A204.1 (cell line): Measurements from ENCODE around the gene CD83.
"Not testable (repeated sequence)": the region's sequence is repeated elsewhere in the genome, so short reads cannot be mapped to it uniquely, and the experiment has no call there.

Experiments used
- FAIRE-seq: peaks from 2 replicates; lab custom pipeline; 2012; peaks lifted over from hg19 to GRCh38; lab: Jason Lieb, UNC

Gene CD83, protein sequence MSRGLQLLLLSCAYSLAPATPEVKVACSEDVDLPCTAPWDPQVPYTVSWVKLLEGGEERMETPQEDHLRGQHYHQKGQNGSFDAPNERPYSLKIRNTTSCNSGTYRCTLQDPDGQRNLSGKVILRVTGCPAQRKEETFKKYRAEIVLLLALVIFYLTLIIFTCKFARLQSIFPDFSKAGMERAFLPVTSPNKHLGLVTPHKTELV

DNA sequence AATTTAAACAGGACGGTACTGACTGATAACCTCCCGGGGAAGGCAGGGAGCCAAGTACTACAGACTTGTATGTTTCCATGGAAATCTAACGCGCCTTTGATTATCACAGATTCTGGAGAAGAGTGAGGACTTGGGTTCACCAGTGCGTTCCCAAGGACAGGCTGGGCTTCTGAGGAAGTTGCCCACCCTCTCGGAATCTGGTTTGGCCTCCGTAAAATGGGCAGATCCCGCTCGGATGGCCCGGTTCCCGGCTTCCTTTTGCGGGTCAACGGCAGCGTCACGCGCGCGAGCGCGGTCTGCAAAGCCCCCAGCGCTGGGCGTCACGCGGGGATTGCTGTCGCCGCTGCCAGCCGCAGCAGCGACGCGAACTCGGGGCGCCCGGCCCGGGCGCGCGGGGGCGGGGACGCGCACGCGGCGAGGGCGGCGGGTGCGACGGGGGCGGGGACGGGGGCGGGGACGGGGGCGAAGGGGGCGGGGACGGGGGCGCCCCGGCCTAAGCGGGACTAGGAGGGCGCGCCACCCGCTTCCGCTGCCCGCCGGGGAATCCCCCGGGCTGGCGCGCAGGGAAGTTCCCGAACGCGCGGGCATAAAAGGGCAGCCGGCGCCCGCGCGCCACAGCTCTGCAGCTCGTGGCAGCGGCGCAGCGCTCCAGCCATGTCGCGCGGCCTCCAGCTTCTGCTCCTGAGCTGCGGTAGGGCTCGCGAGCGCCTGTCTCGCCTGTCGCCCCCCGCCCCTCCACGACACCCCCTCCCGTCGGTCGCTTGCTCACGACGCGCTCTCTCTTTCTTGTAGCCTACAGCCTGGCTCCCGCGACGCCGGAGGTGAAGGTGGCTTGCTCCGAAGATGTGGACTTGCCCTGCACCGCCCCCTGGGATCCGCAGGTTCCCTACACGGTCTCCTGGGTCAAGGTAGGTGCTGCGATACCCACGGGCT, at the start of gene CD83:
Gene CD83, plus strand, starts transcription at position 615 of the 933 bp plus-strand sequence. Its CDS starts 40 bp downstream, at position 655.
- FAIRE-seq: no peak

DNA sequence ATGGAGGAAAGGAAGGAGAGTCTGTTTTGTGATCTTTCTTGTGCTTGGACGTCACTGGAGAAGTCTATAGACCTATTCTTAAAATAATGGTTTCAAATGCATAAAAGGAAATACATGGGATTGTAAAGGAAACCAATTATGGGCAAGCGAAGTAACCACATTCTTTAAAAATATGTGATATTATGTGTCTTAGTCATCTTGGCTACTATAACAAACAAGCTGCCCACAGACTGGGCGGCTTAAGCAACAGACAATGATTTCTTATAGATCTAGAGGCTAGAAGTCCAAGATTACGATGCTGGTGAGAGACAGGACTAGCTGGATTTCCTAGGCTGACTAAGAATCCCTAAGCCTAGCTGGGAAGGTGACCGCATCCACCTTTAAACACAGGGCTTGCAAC, 49.4 kb upstream of the CD83 start:
- no peak for FAIRE-seq

DNA sequence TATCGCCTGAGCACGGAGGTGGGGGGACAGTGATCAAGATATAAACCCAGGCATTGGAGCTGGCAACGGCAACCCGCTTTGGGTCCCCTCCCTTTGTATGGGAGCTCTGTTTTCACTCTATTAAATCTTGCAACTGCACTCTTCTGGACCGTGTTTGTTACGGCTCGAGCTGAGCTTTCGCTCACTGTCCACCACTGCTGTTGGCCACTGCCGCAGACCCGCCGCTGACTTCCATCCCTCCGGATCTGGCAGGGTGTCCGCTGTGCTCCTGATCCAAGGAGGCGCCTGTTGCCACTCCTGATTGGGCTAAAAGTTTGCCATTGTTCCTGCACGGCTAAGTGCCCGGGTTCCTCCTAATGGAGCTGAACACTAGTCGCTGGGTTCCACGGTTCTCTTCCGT, 48.9 kb upstream of the CD83 start:
- FAIRE-seq: no peak

DNA sequence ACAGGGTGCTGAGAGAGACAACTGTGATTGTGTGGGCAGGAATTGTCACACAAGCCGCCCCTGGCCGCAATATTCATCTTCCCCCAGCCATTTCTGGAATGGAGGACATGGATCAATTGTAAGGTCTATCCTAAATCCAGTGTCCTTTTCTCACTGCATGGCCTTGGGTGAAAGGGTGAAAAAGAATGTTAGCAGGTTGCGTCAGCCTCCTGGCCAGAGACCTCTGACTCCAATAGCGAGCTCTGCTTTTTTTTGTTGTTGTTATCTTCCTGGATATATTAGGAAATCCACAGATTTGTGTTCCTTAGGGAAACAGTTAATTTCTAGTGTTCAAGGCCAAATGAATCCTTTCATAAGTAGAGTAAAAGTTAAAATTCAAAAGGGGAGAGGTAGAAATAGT, 47.1 kb upstream of the CD83 start:
- FAIRE-seq: no peak

DNA sequence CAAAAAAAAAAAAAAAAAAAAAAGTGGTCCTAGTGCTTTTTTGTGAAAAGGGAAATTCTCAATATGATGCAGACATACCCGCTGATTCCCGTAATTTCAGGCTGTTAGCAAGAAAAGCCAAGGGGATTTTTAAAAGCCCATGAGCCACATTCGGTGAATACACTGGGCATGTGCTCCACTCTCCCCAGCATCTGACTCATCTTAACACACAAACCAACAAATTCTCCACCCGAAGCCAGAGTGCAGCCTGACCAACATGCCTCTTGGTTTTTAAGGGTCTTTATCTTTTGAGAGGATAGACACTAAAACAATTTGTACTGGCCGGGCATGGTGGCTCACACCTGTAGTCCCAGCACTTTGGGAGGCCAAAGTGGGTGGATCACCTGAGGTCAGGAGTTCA, 45.5 kb upstream of the CD83 start:
- FAIRE-seq: no peak

DNA sequence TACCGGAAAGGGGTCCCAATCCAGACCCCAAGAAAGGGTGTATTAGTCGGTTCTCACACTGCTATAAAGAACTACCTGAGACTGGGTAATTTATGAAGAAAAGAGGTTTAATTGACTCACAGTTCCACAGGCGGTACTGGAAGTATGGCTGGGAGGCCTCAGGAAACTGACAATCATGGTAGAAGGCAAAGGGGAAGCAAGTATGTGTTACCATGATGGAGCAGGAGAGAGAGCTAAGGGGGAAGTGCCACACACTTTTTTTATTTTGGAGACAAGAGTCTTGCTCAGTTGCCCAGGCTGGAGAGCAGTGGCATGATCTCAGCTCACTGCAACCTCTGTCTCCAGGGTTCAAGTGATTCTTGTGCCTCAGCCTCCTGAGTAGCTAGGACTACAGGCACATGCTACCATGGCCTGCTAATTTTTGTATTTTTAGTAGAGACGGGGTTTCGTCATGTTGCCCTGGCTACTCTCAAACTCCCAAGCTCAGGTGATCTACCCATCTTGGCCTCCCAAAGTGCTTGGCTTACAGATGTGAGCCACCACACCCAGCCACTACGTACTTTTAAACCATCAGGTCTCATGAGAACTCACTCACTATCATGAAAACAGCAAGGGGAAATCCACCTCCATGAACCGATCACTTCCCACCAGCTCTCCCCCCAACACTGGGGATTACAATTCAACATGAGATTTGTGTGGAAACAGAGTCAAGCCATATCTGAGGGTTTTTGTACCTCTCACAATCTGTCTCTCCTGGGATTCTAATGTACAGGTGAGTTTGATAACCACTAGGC, 43.8 kb upstream of the CD83 start:
- FAIRE-seq: not testable (repeated sequence)

DNA sequence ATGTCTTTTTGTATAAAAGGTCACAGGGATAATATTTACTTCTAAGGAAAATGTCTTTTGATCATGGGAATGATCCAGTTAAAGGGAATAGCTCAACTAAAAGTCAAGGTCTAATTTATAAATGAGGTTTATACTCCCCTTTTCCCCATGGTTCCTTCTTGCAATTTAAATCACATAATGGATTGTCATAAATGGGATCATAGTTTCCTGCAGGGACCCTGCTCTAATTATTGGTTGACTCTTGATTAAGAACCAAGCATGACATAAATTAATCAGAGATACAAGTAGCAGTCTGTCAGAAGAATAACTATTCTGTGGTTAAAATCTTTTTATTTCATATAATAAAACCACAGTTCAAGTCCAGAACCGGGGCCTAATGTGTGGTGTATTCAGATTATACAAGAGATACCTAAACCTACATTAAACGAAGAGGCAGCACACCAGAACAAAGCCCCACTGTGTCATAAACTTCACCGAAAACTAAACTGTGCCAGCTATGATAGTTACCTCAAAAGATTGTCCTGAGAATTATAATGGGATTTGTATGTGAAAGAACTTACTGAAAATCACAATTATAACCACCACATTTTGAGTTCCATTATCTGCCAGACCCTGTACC, 43.0 kb upstream of the CD83 start:
- FAIRE-seq: no peak

DNA sequence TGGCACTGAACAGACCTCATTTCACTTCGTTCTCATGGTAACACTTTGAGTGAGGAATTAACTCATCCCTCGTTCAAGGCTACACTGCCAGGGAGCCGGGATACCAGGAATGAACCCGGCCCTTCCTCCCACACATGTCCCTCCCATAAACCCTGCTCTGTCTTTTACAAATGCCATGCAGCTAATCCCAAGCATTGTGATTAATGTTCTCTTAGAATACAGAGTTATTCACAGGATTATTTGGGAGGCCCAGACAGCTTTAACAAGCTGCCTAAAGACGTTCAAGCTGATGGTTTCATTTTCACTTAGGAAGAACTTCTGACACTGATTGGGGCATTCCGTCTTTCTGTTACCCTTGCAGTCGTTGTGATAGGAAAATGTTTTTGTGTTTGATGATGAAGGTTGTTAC, 42.5 kb upstream of the CD83 start:
- no peak for FAIRE-seq

DNA sequence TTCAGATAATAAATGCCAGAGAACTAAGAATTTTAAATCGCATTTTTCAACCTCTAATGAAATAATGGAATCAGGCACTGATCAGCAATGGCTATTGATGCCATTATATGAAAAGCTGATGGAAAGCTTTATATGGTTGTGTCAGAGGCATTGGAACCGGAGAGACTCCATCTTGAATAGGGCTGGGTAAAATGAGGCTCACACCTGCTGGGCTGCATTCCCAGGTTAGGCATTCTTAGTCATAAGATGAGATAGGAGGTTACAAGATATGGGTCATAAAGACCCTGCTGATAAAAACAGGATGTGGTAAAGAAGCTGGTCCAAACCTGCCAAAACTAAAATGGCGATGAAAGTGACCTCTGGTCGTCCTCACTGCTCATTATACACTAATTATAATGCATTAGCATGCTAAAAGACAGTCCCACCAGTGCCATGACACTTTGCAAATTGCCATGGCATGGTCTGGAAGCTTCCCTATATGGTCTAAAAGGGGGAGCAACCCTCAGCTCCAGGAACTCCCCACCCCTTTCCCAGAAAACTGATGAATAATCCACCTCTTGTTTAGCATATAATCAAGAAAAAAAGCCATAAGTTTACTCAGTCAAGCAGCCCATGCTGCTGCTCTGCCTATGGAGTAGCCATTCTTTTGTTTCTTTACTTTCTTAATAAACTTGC, 40.2 kb upstream of the CD83 start:
- no peak for FAIRE-seq

DNA sequence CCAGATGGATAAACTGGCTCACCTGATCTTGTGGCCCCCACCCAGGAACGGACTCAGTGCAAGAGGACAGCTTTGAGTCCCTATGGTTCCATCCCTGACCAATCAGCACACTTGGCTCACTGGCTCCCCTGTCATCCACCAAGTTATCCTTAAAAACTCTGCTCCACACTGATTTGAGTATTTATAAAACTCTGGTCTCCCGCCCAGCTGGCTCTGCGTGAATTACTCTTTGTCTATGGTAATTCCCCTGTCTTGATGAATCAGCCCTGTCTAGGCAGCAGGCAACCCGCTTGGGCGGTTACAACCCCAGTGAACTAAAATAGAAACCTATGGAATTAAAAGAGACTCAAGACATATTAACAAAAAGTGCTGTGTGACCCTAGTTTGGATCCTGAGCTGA, 38.1 kb upstream of the CD83 start:
- FAIRE-seq: no peak

DNA sequence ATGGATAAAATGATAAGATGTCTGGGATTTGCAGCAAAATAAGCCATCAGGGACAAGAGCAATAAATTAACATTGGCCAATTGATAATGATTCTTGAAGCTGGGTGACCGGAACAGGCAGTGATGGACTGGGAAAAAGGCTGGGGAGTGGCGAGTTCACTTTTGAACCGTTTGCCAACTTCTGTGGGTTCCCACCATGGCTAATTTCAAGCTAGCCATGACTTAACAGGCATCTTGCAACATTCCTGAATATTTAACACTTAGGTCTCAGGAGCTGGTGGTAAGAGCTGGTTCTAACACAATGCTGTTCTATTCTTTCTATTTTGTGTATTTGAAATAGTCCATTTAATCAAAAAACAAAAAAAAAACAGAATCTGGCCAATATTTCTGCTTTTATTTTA, 37.6 kb upstream of the CD83 start:
- no peak for FAIRE-seq

DNA sequence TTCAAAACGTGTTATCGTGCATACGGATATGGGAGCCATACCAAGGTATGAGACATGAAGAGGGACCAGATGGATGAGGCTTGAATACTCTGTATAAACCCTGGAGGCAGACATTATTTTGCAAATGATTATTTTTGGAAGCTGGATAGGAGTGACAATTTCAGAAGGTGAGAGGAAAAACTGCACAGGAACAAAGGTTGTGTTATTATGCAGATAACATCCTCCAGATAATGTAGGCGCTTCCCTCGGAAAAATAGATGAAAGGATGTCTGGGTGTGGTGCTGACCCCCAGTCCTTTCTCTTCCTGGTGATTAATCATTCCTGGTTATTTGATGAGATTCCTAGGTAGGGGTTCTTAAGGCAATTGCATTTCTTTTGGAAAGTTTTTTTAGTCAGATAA, 36.4 kb upstream of the CD83 start:
- FAIRE-seq: no peak

DNA sequence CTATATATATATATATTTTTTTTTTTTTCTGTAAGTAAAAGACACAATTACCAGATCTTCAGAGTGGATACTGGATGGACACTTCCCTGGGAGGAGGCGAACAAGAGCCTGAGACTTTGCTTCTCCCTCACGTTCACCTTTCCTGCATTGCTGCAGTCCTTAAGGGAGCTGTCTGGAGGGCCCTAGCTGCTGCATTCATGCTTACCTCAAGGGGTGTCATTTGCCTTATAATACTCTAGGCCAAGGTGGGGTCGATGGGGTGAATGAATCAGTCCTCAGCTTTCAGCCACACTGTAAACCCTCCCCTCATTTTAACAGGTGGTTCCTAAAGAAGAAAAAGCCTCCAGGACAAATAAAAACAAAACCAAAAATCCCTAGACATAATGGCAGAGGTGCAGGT, 34.8 kb upstream of the CD83 start:
- no peak for FAIRE-seq

DNA sequence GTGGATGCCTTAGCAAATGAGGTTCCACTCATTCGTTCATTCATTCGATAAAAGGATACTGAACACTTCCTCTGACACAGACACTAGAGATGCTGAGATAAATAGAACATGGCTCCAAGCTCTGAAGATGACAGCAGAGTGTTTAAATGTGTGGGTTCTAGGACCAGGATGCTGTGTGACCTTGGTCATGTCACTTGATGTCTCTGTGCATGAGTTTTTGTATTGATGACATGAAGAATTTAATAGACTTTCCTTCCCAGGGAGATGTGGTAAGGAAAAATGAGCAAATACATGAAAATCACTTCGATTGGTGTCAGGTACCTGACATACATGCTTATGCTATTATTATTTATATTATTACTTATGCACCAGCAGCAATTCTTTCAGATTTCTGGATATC, 34.3 kb upstream of the CD83 start:
- no peak for FAIRE-seq

DNA sequence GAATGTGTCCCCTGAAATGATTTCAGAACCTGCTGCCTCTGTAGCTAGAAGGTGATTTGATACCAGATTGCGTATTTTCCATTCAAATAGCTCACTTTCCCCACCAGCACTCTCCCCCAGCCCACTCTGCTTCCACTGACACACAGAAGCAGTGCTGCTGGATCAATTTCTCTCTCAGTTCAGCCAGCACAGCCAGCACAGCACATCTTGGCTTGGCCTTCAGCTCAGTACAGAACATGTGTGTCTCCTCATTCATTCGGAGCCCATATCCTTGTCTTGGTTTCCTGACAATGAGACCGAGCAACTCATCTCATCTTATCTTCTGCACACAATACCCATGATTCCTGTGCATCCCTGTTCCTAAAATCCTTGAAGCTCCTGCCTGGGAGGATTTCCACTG, 33.8 kb upstream of the CD83 start:
- FAIRE-seq: no peak

DNA sequence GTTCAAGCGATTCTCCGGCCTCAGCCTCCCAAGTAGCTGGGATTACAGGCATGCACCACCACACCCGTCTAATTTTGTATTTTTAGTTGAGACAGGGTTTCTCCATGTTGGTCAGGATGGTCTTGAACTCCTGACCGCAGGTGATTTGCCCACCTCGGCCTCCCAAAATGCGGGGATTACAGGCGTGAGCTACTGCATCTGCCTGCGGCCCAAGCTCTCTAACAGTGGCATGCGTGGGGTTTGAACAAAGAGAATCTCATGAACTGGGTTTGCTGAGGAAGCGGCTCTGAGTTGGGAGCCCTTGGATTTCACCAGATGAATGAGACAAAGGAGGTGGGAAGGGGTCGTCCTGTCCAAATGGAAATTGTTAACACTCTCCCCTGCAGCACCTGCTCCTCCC, 33.2 kb upstream of the CD83 start:
- no peak for FAIRE-seq

DNA sequence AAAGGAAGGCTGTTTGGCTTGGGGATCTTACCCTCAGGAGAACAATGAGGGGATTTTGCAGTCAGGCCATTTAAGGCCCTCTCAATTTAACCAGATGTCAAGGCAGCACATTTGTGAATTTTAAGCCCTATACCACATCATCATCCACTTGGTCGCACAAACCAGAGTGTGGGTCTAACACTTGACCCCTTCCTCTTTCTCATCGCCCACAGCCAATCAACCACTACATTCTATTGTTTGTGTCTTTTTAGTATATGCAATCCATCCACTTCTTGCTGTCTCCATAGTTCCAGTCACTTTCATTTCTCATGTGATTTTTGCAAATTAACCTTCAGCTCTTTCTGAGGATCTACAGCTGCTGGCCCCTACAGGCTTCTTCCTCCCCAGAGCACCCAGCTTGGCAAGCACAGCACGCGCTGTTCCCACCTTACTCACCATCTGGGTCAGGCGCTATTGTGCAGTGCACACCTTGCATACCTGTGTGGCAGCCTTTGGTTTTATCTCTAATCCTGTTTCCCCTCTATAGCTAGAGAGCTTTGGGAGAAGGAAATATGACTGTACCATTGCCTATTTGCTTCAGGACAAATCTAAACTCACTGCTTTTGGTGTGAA, 32.3 kb upstream of the CD83 start:
- no peak for FAIRE-seq

DNA sequence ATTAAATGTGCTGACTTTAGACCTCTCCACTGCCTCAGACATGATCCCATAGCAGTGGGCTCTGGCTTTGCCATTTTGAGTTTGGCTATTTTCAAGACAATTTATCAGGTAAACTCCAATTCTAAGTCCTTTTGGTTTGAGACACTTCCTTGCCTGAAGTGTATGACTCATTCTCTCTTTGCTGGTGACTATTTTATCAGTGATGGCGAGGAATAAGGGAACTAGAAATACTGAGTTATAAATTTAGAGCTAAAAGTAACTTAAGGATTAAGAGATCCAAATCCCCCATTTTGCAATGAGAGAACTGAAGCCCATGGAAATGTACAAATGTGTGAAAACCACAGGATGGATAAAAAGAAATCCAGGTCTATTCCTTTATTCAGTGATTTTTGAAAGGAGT, 30.9 kb upstream of the CD83 start:
- FAIRE-seq: no peak

DNA sequence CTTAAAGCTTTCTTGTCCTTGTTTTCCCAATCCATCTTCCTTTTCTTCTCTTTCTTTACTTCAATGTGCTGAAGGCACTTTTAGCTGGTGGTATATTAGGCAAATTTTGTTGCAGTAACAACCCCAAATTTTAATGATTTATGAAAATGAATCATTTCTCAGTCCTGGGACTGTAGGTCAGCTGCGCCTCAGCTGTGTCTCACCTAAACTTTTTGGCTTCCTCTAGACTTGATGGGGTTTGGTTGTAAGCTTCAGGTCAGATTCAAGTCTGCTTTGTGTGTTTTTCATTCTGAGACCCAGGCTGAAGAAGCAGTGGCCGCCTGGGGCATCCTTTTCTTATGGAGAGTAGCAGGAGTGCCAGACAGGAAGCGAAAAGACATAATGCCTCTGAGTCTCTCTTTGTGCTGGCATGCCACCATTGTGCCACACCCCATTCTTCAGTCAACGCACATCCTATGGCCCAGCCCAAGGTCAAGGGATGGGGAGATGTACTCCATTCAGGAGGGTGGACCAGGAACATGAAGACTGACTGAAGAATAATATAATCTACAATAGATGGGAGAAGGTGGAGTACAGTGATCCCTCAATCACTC, 28.9 kb upstream of the CD83 start:
- no peak for FAIRE-seq

DNA sequence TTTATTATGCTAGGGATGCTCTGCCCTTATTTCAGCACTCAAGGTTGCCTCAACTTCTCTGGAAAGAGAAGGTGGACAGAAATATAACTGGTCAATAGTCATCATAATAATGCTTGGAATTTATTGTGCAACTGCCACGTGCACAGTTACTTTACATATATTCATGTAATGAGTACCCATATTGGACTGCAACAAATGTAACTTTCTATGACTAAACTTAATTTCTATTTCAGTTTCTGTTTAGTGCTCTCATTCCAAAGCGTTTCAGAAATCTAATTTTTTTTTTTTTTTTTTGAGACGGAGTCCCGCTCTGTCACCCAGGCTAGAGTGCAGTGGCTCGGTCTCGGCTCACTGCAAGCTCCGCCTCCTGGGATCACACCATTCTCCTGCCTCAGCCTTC, 28.3 kb upstream of the CD83 start:
- FAIRE-seq: no peak

DNA sequence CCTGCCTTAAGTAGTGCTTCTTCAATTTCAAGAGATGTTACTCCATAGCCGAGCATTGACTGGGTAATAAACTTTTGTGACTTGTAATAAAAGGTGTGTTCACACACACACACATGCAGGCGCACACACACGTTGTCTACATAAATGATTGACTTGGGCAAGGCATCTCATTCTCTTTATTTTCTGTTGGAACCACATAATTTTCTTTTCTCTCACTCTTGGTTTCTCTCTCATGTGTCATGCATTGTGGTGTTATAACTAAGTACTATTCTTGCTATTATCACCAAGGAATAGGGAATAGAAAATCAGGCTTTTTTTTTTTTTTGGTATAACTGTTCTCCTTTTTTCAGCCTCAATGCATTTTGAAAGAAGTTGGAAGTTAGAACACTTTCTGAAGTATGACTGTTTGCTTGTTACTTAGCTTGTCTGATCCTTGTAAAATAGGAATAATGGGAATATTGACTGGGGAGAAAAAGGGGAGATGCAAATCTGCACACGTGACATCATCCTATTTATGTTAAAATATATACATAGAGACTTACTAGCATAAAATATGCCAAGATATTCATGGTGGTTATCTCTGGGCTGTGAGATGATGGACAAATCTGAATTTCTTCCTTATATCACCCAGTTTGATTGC, 26.1 kb upstream of the CD83 start:
- FAIRE-seq: no peak
